ENCODE measurements around the gene GPBP1L1. TPM values are rescaled to one million over a fixed set of nuclear protein-coding genes. Genes with fewer than 3 reads are reported as not detected.

Gene GPBP1L1
- total RNA-seq, 4 donors from 2014 or later: 98.6 to 147 (median 115) TPM

- Histone ChIP-seq H3K27me3 (no peaks in the 10 kb centered on the region), H3K9me3 (no peaks in the 10 kb centered on the region), H3K36me3 (peaks cover 2 to 85% of the 10 kb centered on the region in 2 donors), H3K4me3 (no peak overlapping the region), H3K27ac (no peak overlapping the region), H3K4me1 (peaks cover 0 to 13% (median 0%) of the 10 kb centered on the region in 3 donors)
- 91 to 100% methylated on average over 2 to 3 of the region's 3 CpGs for WGBS, 2 donors (ENCODE audit: low coverage in 1 of 2)
- ATAC-seq: no peak
- no peak for TF ChIP-seq POLR2A (IDR thresholded peaks at IDR 0.05)
- no peak for TF ChIP-seq CTCF (IDR thresholded peaks at IDR 0.05)
- no peak for TF ChIP-seq POLR2AphosphoS5 (IDR thresholded peaks at IDR 0.05)
- no peak for TF ChIP-seq EP300 (IDR thresholded peaks at IDR 0.05)
Observed at GRCh38 chr1:45656573-45657226, 29.6 kb downstream of the GPBP1L1 start.

DNA sequence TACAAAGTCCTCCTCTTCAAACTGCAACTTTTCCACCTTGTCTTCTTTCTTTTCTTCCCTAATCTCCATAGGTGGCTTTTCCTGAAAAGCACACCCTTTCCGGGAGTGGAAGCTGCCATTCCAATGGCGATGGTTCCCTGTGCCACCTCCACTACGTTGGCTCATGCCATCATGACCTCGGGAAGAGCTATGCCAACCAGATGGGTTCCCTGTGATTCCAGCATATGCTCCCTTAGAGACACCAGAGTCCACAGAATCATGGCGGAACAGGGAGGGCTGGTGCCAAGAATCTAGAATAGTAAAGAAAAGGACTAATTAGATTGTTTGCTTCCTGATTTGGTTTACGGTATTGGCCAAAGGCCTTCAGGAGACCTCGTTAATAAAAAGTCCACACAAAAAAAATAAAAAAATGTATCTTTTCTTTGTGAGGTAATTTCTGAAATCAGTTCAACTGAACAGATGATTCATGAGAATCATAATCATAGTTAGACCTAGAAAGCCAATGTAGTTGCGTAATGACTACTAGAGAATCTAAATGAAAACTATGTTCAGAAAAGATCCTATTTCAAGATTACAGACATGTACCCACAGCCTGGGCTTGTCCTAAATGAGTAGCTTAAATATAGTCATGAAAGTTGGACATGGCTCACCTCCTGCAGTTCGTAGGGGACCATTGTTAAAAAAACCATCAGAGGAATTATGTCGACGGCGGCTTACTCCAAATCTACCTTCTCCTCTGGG, 31.6 kb downstream of the GPBP1L1 start:
- H3K36me3 ChIP-seq: peaks cover 2 to 94% of the 10 kb centered on the region in 2 donors
- no peak overlapping the region for H3K27ac ChIP-seq
- H3K4me3 ChIP-seq: no peak overlapping the region
- H3K4me1 ChIP-seq: no peaks in the 10 kb centered on the region
- ATAC-seq: no peak
- no peaks in the 10 kb centered on the region for H3K9me3 ChIP-seq
- TF ChIP-seq POLR2AphosphoS5 (IDR thresholded peaks at IDR 0.05) (no peak), POLR2A (IDR thresholded peaks at IDR 0.05) (no peak), CTCF (IDR thresholded peaks at IDR 0.05) (no peak), EP300 (IDR thresholded peaks at IDR 0.05) (no peak)
- 90 to 96% methylated on average over 6 to 12 of the region's 12 CpGs for WGBS, 2 donors (ENCODE audit: low coverage in 1 of 2)
- no peaks in the 10 kb centered on the region for H3K27me3 ChIP-seq

DNA sequence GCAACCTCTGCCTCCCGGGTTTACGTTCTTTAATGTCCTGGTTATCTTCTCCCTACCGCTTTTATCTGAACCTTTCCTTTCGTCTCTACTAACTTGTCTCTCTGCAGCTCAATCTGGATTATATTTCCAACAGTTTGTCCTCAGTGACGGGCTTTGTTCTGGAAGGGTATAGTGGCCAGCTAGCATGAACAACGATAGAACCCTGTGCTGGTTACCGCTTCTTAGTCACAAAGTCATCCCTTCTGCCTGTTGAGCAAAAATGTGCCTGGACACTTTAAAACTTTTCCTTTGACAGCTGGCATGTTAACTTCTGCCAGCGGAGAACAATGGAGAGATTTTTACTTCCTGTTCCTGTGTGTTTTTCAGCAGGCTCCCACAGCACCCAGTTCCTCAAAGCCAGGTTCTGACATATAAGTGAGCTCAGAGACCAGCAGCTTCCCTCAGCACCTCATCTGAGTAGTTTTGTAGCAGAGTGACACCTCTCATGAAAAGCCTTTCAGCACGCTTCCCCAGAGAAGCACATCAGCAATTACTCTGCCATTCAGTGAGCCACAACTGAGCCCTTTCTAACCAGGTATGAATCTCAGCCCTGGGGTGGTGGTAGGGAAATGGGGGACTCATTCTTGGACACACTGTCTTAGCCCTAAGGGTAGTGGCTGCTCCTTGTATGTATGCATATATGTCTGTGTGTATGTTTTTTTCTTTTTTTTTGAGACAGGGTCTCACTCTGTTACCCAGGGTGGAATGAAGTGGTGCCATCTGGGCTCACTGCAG, 38.9 kb downstream of the GPBP1L1 start:
- no peak overlapping the region for H3K27ac ChIP-seq
- TF ChIP-seq POLR2A (IDR thresholded peaks at IDR 0.05) (no peak), CTCF (IDR thresholded peaks at IDR 0.05) (no peak), POLR2AphosphoS5 (IDR thresholded peaks at IDR 0.05) (no peak), EP300 (IDR thresholded peaks at IDR 0.05) (no peak)

GRCh38 chr1:45644661-45645060, 41.7 kb downstream of the GPBP1L1 start:
- TF ChIP-seq EP300 (IDR thresholded peaks at IDR 0.05): no peak
- no peak for TF ChIP-seq POLR2A (IDR thresholded peaks at IDR 0.05)
- no peak for TF ChIP-seq CTCF (IDR thresholded peaks at IDR 0.05)
- no peak for TF ChIP-seq POLR2AphosphoS5 (IDR thresholded peaks at IDR 0.05)
- H3K27me3 ChIP-seq: no peaks in the 10 kb centered on the region
- no peak for ATAC-seq
- peaks cover 0 to 77% of the 10 kb centered on the region in 2 donors for H3K36me3 ChIP-seq
- no peaks in the 10 kb centered on the region for H3K9me3 ChIP-seq
- no peak overlapping the region for H3K27ac ChIP-seq
- WGBS, 2 donors (ENCODE audit: low coverage in 1 of 2): 89 to 100% methylated on average over 2 of the region's 2 CpGs
- H3K4me3 ChIP-seq: no peak overlapping the region
- H3K4me1 ChIP-seq: peaks cover 0 to 23% (median 0%) of the 10 kb centered on the region in 3 donors

More for the DNA sequence above, 38.9 kb downstream of the GPBP1L1 start:
- Histone ChIP-seq H3K4me1 (peaks cover 0 to 23% (median 0%) of the 10 kb centered on the region in 3 donors), H3K36me3 (peaks cover 0 to 72% of the 10 kb centered on the region in 2 donors), H3K27me3 (no peaks in the 10 kb centered on the region), H3K4me3 (no peak overlapping the region), H3K9me3 (no peaks in the 10 kb centered on the region)
- WGBS, 2 donors (ENCODE audit: low coverage in 1 of 2): 69 to 75% methylated on average over 6 to 9 of the region's 9 CpGs
- ATAC-seq: no peak
